GM18505 (cell line): Measurements from ENCODE around the gene ATP2C1.

Experiments
- ATAC-seq: cut with Tn5 transposase; IDR thresholded peaks from one replicate; pipeline ENCODE4 v1.9.1; 2021; ENCODE audit not compliant: unreplicated experiment
- POLR2A ChIP-seq: IDR thresholded peaks from 4 replicates; pipeline ENCODE4 v1.6.1; 2011; ENCODE audit warnings: borderline replicate concordance; ENCODE audit not compliant: insufficient read depth, insufficient read length; ENCODE audit errors: extremely low read depth

ATP2C1 gene

GRCh38 chr3:130870423-130870822 is 23.5 kb upstream of the ATP2C1 start:
- no peak for TF ChIP-seq POLR2A
- no peak for ATAC-seq

DNA sequence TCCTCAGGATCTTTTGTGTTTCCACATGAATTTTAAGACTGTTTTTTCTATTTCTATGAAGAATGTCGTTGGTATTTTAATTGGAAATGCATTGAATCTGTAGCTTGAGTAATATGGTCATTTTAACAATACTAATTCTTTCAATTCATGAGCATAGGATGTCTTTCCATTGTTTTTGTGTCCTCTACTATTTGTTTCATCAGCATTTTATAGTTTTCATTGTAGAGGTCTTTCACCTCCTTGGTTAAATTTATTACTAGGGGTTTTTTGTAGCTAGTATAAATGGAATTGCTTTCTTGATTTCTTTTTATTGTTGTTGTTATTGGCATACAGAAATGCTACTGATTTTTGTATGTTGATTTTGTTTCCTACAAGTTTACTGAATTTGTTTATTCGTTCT is 17.3 kb upstream of the ATP2C1 start:
- TF ChIP-seq POLR2A, result no peak
- no peak for ATAC-seq

DNA sequence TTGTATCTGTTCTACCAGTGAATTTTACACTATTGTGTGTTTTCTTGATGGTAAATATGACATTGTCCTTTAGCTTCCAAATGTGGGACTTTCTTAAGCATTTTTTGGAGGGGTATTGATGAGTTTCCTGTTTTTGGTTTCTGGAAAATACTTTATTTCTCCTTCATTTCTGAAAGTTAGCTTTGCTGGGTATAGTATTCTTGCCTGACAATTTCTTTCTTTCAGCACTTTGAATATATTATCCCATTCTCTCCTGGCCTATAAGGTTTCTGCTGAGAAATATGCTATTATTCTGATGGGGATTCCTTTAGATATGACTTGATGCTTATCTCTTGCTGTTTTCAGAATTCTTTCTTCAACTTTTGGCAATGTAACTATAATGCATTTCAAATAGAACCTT is 15.4 kb upstream of the ATP2C1 start:
- TF ChIP-seq POLR2A, result no peak
- ATAC-seq, result no peak

DNA sequence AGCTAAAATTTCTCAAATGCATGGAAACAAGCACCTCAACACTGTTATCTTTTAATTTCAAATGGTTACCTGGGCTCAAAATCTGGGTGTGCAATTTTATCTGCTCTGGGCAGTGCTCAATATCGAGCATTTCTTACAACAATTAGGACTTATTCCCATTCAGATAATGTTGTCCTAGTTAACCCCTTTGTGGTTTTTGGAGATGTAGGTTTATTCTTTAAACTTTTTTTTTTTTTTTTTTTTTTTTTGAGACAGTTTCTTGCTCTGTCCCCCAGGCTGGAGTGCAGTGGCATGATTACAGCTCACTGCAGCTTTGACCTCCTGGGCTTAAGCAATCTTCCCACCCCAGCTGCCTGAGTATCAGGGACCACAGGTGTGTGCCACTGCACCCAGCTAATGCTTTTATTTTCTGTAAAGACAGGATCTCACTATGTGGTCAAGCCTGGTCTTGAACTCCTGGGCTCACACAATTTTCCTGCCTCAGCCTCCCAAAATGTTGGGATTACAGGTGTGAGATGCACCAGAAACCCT is 4.4 kb upstream of the ATP2C1 start:
- no peak for TF ChIP-seq POLR2A
- ATAC-seq, result no peak

GRCh38 chr3:130892759-130893375 is 1.0 kb upstream of the ATP2C1 start:
- ATAC-seq, result peak; percentile 36
- no peak for TF ChIP-seq POLR2A

- peak; percentile 23 for ATAC-seq
- no peak for TF ChIP-seq POLR2A
Measured at GRCh38 chr3:130894130-130894985, 474 bp downstream of the ATP2C1 start.

- TF ChIP-seq POLR2A, result no peak
- no peak for ATAC-seq
Measured at GRCh38 chr3:130894986-130895280, 1.0 kb downstream of the ATP2C1 start.

DNA sequence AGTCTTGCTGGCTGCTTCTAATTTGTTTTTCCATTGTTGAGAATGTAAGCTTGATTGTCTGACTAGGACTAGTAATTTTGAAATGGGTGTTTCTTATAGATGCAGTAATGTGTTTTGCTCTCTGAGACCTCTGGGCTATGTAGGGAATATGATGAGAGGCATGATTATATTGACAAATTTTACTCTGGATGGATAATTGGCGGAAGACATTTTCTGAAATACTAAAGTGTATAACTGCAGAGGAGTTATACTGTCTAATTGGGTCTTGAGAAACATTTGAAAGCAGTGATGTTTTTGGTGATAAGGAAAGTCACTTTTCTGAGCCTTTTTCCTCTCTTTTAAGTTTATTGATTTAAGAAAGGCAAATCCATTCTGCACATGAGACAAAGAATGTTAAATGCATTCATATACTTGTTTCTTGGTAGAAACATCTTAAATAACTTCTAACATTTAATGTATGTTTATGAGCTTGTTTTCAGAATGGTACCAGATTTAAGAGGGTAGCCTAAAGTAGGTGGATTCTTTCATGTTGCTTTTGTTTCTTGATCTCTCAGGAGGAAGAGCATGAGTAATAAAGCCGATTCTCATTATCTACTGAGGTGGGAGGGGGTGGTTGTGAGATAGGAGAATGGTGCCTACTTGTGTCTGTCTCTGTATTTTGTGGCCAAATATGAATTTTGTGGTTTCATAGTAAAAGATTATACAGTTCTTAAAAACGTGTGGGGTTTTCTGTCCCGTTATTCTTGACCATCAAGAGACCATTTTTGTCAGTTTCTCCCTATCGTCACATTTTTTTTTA is 2.0 kb downstream of the ATP2C1 start:
- no peak for TF ChIP-seq POLR2A
- no peak for ATAC-seq

GRCh38 chr3:130897316-130897715 is 3.4 kb downstream of the ATP2C1 start:
- no peak for ATAC-seq
- TF ChIP-seq POLR2A, result no peak

GRCh38 chr3:130900959-130901358 is 7.1 kb downstream of the ATP2C1 start:
- no peak for ATAC-seq
- no peak for TF ChIP-seq POLR2A

DNA sequence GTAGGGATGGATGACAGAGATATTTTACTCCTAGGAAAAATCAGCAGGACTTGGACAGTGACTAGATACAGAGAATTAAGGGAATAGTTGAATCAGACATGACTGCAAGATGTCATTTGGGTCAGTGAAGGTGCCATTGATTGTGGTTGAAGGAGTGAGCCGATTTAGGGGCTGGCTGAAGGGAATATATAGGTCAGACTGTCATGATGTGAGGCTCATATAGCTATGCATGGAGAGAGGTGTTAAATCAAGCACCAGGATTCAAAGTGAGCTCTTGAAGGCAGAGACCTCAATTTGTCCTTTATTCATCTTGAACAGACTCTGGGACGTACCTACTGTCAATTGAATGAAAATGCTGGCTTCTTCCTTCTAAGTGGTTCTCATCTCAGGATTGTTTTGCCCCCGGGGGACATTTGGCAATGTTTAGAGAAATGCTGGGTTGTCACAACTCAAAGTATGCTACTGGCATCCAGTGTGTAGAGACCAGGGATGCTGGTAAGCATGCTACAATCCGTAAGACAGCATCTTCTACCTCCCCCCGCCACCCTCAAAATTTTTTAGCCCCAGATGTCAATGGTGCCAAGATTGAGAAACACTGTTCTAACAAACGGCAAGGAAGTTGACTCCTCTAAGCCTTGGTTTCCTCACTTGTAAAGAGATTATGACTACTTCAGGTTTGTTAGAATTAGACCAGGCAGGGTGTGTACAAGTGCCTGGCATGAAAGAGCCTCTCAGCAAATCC is 7.8 kb downstream of the ATP2C1 start:
- TF ChIP-seq POLR2A, result no peak
- ATAC-seq, result no peak

DNA sequence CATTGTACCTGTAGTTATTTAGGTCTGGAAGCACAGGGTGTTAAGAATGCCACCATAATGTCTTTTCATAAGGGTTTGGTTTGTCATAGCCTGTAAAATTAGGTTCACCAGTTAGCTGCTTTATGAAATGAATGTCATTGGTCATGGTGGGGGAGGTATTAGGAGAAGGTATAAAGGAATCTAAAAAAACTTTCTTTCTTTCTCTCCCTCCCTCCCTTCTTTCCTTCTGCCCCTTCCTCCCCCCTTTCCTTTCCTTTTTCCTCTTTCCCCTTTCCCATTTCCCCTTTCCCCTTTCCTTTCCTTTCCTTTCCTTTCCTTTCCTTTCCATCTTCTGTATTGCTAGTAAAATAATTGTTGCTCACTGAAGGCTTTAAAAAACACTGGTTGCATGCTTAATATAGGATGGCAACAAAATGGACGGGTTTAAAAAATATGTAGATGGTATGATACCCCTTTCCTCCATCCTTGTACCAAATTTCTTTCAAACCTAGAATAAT is 9.6 kb downstream of the ATP2C1 start:
- TF ChIP-seq POLR2A, result no peak
- ATAC-seq, result no peak

DNA sequence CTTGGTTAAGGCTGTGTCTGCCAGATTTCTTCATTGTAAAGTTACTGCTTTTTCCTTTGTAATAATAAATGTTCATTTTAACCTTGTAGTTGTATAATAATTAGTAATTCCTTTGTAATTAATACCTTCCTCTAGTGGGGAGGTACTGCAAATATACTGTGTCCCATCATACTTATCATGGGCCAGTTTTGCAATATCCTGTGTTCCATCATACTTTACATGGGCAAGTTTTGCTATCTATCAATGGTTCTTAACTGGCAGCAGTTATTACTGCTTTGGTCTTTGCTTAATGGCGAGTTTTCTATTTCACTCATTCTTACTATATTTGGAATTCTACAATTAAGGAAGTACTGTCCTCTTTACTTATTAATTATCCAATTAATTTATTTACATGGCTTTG is 10.6 kb downstream of the ATP2C1 start:
- ATAC-seq, result no peak
- no peak for TF ChIP-seq POLR2A

DNA sequence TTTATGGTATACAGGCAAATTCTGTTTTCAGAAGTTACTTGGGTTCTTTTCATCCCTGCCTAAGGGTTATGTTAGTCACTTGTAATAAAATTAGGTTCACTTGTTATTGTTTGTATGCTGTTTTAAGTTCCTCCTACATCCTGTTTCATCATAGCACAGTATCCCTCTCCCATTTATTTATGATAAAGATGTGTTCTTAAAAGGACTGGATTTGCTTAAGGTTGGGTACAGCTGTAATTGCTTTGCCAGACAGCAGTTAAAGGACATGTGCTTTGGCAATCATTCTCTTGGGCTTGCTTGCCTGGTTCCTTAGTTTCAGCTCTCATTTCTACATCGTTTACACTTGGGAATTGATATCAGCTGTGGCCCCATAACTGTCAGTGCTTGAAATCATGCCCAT is 11.7 kb downstream of the ATP2C1 start:
- TF ChIP-seq POLR2A, result no peak
- ATAC-seq, result no peak
